HCT116 (cell line): Measurements from ENCODE around the gene LHPP. TPM values are rescaled to one million over a fixed set of nuclear protein-coding genes. Genes with fewer than 3 reads are reported as not detected.

ENCODE experiments used
- ATAC-seq: fragments of 200-7000 bp; cut with Tn5 transposase; 2 replicates; pipeline ENCODE4 v1.9.1; 2020; ENCODE audit warnings: mild to moderate bottlenecking, moderate library complexity
- BruUV-seq: library from RNA; stranded (reverse); fragments of 400-500 nt; replicated peaks from 2 replicates; lab custom pipeline; 2021; lab: Mats Ljungman, UMichigan
- CTCF ChIA-PET: fragments of 300-600 bp; sonication (Branson Sonifier 250); formaldehyde crosslinking; loops from one replicate; lab custom pipeline; 2021; ENCODE audit warnings: antibody characterized with exemption; lab: Charles Lee
- POLR2A ChIA-PET: fragments of 300-600, 350-600 bp; sonication (Branson Sonifier 250); formaldehyde crosslinking; loops from one replicate; lab custom pipeline; 2021; ENCODE audit warnings: antibody characterized with exemption; lab: Charles Lee
- RAD21 ChIA-PET, 2 experiments: fragments of 300-600 bp; sonication (Branson Sonifier 250); formaldehyde crosslinking; loops; one replicate each; lab custom pipeline; 2023; ENCODE audit warnings: low total read pairs in 2 of 2; ENCODE audit not compliant: uncharacterized antibody in 2 of 2, unreplicated experiment in 2 of 2, low non-redundant PET in 1 of 2; lab: Charles Lee
- DNase-seq: peaks from one replicate; pipeline ENCODE4 v3.0.0-alpha.2; 2010; ENCODE audit warnings: low read depth, low spot score
- H2AFZ ChIP-seq: fragments of 200-600 bp; shearing (Covaris generic), sonication (generic); 2 replicates; pipeline ENCODE4 v1.6.1; 2017; ENCODE audit warnings: low read depth, mixed run types, mixed read lengths, antibody characterized with exemption, low read length; ENCODE audit not compliant: poor library complexity, severe bottlenecking
- H3K27ac ChIP-seq: 2 replicates; pipeline ENCODE4 v1.5.1; 2012; ENCODE audit warnings: low read depth, low read length
- H3K27me3 ChIP-seq: fragments of 200-600 bp; sonication (generic); 2 replicates; pipeline ENCODE4 v1.6.1; 2016; ENCODE audit warnings: mixed run types, low read length, mixed read lengths; ENCODE audit not compliant: insufficient read depth
- H3K36me3 ChIP-seq, 2 experiments: fragments of 200-500 bp in 1 of 2; fragments of 200-600 bp in 1 of 2; sonication (Bioruptor generic) in 1 of 2; sonication (generic) in 1 of 2; 2 replicates each; pipeline versions ENCODE4 v1.5.1 to v1.6.1; 2014 to 2016; ENCODE audit warnings: low read length in 2 of 2, inconsistent platforms in 1 of 2, mixed read lengths in 1 of 2, mixed run types in 1 of 2; ENCODE audit not compliant: insufficient read depth in 2 of 2, control insufficient read depth in 1 of 2
- H3K4me1 ChIP-seq, 2 experiments: fragments of 200-600 bp in 1 of 2; sonication (generic) in 1 of 2; 2 replicates each; pipeline versions ENCODE4 v1.5.1 to v1.6.1; 2012 to 2017; ENCODE audit warnings: low read length in 2 of 2, inconsistent platforms in 1 of 2, mild to moderate bottlenecking in 1 of 2, mixed read lengths in 1 of 2, mixed run types in 1 of 2, moderate library complexity in 1 of 2; ENCODE audit not compliant: insufficient read depth in 2 of 2, control insufficient read depth in 1 of 2
- H3K4me2 ChIP-seq: fragments of 200-600 bp; sonication (generic); 2 replicates; pipeline ENCODE4 v1.6.1; 2017; ENCODE audit warnings: mixed run types, low read length, mixed read lengths
- H3K4me3 ChIP-seq, 2 experiments: fragments of 200-600 bp in 1 of 2; sonication (generic) in 1 of 2; replicated peaks in 1 of 2; 2 replicates each; pipeline ENCODE4 v1.5.1; 2011 to 2016; ENCODE audit warnings: low read length in 2 of 2, control low read depth in 1 of 2, low read depth in 1 of 2, mild to moderate bottlenecking in 1 of 2, mixed read lengths in 1 of 2, mixed run types in 1 of 2
- H3K79me2 ChIP-seq: fragments of 200-600 bp; sonication (generic); 2 replicates; pipeline ENCODE4 v1.6.1; 2017; ENCODE audit warnings: mild to moderate bottlenecking, mixed run types, low read length, moderate library complexity, mixed read lengths; ENCODE audit not compliant: insufficient read depth
- H3K9ac ChIP-seq: fragments of 200-600 bp; sonication (generic); 2 replicates; pipeline ENCODE4 v1.6.1; 2016; ENCODE audit warnings: low read length, mixed read lengths
- H3K9me2 ChIP-seq: fragments of 200-600 bp; sonication (generic), shearing (Covaris generic); 2 replicates; pipeline ENCODE4 v1.6.1; 2017; ENCODE audit warnings: mixed run types, mild to moderate bottlenecking, moderate library complexity; ENCODE audit not compliant: insufficient read depth
- H3K9me3 ChIP-seq, 2 experiments: fragments of 200-500 bp in 1 of 2; fragments of 200-600 bp in 1 of 2; sonication (Bioruptor generic) in 1 of 2; sonication (generic) in 1 of 2; 2 replicates each; pipeline ENCODE4 v1.6.1; 2014 to 2017; ENCODE audit warnings: low read length in 2 of 2, mixed read lengths in 2 of 2, inconsistent platforms in 1 of 2, low read depth in 1 of 2, mild to moderate bottlenecking in 1 of 2, mixed run types in 1 of 2, moderate library complexity in 1 of 2; ENCODE audit not compliant: control insufficient read depth in 1 of 2, insufficient read depth in 1 of 2
- H4K20me1 ChIP-seq: fragments of 200-600 bp; sonication (generic), shearing (Covaris generic); 2 replicates; pipeline ENCODE4 v1.6.1; 2017; ENCODE audit warnings: mixed run types, mild to moderate bottlenecking, moderate library complexity; ENCODE audit not compliant: insufficient read depth
- ATF3 ChIP-seq: IDR thresholded peaks from 2 replicates; pipeline ENCODE4 v1.6.1; 2012
- CEBPB ChIP-seq: IDR thresholded peaks from 2 replicates; pipeline ENCODE4 v1.6.1; 2012; ENCODE audit warnings: low read depth
- EGR1 ChIP-seq: IDR thresholded peaks from 2 replicates; pipeline ENCODE4 v1.6.1; 2012; ENCODE audit warnings: low read depth
- EZH2 ChIP-seq: fragments of 200-600 bp; sonication (generic); IDR thresholded peaks from 2 replicates; pipeline ENCODE4 v1.6.1; 2017; ENCODE audit warnings: antibody characterized with exemption, mixed run types
- EZH2phosphoT487 ChIP-seq: fragments of 200-600 bp; IDR thresholded peaks from 2 replicates; pipeline ENCODE4 v1.6.1; 2018; ENCODE audit warnings: antibody characterized with exemption, borderline replicate concordance
- FOSL1 ChIP-seq: IDR thresholded peaks from 2 replicates; pipeline ENCODE4 v1.6.1; 2012; ENCODE audit warnings: low read depth
- JUND ChIP-seq: IDR thresholded peaks from 2 replicates; pipeline ENCODE4 v1.6.1; 2012
- MAX ChIP-seq: IDR thresholded peaks from 2 replicates; pipeline ENCODE4 v1.6.1; 2012
- POLR2AphosphoS5 ChIP-seq: IDR thresholded peaks from 2 replicates; pipeline ENCODE4 v1.6.1; 2011; ENCODE audit warnings: mild to moderate bottlenecking, low read depth, low read length, moderate library complexity
- RAD21 ChIP-seq: IDR thresholded peaks from 2 replicates; pipeline ENCODE4 v1.6.1; 2012; ENCODE audit warnings: low read depth, mild to moderate bottlenecking
- SIN3A ChIP-seq: IDR thresholded peaks from 2 replicates; pipeline ENCODE4 v1.6.1; 2012; ENCODE audit warnings: low read depth
- SRF ChIP-seq: IDR thresholded peaks from 2 replicates; pipeline ENCODE4 v1.6.1; 2012; ENCODE audit warnings: low read depth
- TCF7L2 ChIP-seq: IDR thresholded peaks from 2 replicates; pipeline ENCODE4 v1.7.0; 2011; ENCODE audit warnings: borderline replicate concordance, inconsistent platforms; ENCODE audit not compliant: insufficient read depth, insufficient read length; ENCODE audit errors: extremely low read depth
- YY1 ChIP-seq: IDR thresholded peaks from 2 replicates; pipeline ENCODE4 v1.6.1; 2011; ENCODE audit warnings: low read length, low read depth, moderate library complexity, mild to moderate bottlenecking; ENCODE audit not compliant: insufficient replicate concordance; ENCODE audit errors: extremely low read depth
- ZBTB33 ChIP-seq: IDR thresholded peaks from 2 replicates; pipeline ENCODE4 v1.6.1; 2011; ENCODE audit warnings: mild to moderate bottlenecking, low read length, moderate library complexity; ENCODE audit not compliant: insufficient replicate concordance; ENCODE audit errors: extremely low read depth
- ZFX ChIP-seq: fragments of 450-650 bp; IDR thresholded peaks from 2 replicates; pipeline ENCODE4 v1.6.1; 2017
- intact Hi-C: fragments of 100-400 bp; cut with micrococcal nuclease; formaldehyde crosslinking; loops from 2 replicates; pipeline ENCODE4 v1.10.0; 2022
- total RNA-seq: library from RNA; stranded (reverse); gene quantifications from one replicate; pipeline ENCODE4 v1.2.1, GENCODE V29; 2021; ENCODE audit not compliant: unreplicated experiment

LHPP gene
- total RNA-seq, 1 experiment from 2014 or later = 45.8 TPM

DNA sequence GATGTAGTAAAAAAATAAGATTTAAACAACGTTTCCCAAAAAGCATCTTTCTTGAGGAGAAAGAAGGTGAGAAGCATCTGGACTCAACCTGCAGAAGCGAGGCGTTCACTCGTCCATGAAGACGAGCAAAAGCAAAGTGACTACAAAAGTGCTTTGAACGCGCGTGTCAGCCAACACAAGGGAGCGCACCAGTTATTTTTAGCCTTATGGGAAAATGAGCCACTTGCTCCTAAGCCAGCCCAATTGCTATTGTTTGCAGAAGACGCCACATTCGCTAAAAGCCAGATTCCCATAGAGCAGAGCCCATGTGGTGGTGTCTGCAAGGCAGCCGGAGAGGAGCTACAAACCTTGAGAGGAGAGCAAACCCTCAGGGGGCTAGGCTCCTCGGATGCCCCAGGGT is 160.0 kb downstream of the LHPP start:
- H3K27me3 ChIP-seq = no peaks in the 10 kb centered on the region
- RAD21 ChIA-PET = no interaction called here
- no peak overlapping the region for H3K27ac ChIP-seq
- H3K9me2 ChIP-seq = no peaks in the 10 kb centered on the region
- POLR2A ChIA-PET = no interaction called here
- BruUV-seq = no TSS peak
- H3K4me1 ChIP-seq = peaks cover 3% of the 10 kb centered on the region in 2 experiments; a peak in 3 of 4 replicates
- no peak overlapping the region for H3K4me2 ChIP-seq
- no peak overlapping the region for H3K4me3 ChIP-seq
- no peaks in the 10 kb centered on the region for H4K20me1 ChIP-seq
- H3K9me3 ChIP-seq = no peaks in the 10 kb centered on the region
- no peaks in the 10 kb centered on the region for H3K36me3 ChIP-seq
- TF ChIP-seq EZH2phosphoT487 = no peak
- no peak for TF ChIP-seq EZH2
- TF ChIP-seq CEBPB = no peak
- no peak for TF ChIP-seq RAD21
- no peak for TF ChIP-seq JUND
- TF ChIP-seq SRF = no peak
- no peak for TF ChIP-seq MAX
- no peak for TF ChIP-seq ZBTB33
- no peak for TF ChIP-seq FOSL1
- TF ChIP-seq ATF3 = no peak
- no peak for TF ChIP-seq EGR1
- no peak for TF ChIP-seq POLR2AphosphoS5
- TF ChIP-seq ZFX = no peak
- no peak for TF ChIP-seq SIN3A
- TF ChIP-seq YY1 = no peak
- no peak for TF ChIP-seq TCF7L2
- H3K79me2 ChIP-seq = no peaks in the 10 kb centered on the region
- CTCF ChIA-PET = no interaction called here
- H2AFZ ChIP-seq = no peak overlapping the region
- H3K9ac ChIP-seq = no peak overlapping the region
- intact Hi-C loops = no loop called here
- DNase-seq = no peak
- ATAC-seq = no peak
